Heart left ventricle (tissue), 13 donors: ENCODE data around the gene TRAF4.

Experiments used
- CTCF ChIP-seq, 12 donors: fragments of 200-600 bp; sonication (generic) in 4 of 12; IDR thresholded peaks; one replicate each; pipeline versions ENCODE4 v1.5.0 to v1.8.0; 2018 to 2022; ENCODE audit warnings: antibody characterized with exemption in 12 of 12, mild to moderate bottlenecking in 5 of 12
- POLR2A ChIP-seq, 2 donors: fragments of 450-650 bp; IDR thresholded peaks; one replicate each; pipeline ENCODE4 v1.6.1; 2017; ENCODE audit warnings: antibody characterized with exemption in 2 of 2, mild to moderate bottlenecking in 2 of 2, moderate library complexity in 2 of 2
- donor health status: ischemic (EF 13 %, LVEDD 7.1; RV severe dilation, severe dysfunction).
- donor health status: DM: no; HTN: yes; CAD: no.
- donor health status: DM: no; HTN: no; CAD: no.
- donor health status: ischemic (EF 25% LVEDD 6.9; RV normal size, moderate dysfunction).
- donor health status: ischemic (EF 25% LVEDD 5.7; RV mildly dilated, moderate dysfunction).
- donor health status: ischemic (EF 35%, LVEDD 5.7; RV mildly dilated, moderate dysfunction).
- donor health status: nonischemic (EF 11% LVEDD 7.7; RV severe dilation, severe dysfunction).
- donor health status: DM: yes; HTN: yes; CAD: no.
- donor health status: PGD.
- donor health status: ischemic (EF 29% LVEDD 5.4; RV normal size, mild dysfunction).
- donor health status: nonischemic (EF 23%, LVEDD 6.1; RV moderate dilation, normal function).

- TF ChIP-seq POLR2A (IDR thresholded peaks at IDR 0.05) (no peak), CTCF (IDR thresholded peaks at IDR 0.05) (no peak)
Observed at GRCh38 chr17:28723159-28723835, 20.5 kb upstream of the TRAF4 start.
